SKM-1 (cell line): ENCODE measurements around the gene KLF7.

ENCODE experiments used
- DNase-seq: peaks from one replicate; lab custom pipeline; 2025; ENCODE audit not compliant: unreplicated experiment; lab: John Stamatoyannopoulos, UW

The KLF7 gene

GRCh38 chr2:207130958-207131521, 34.7 kb downstream of the KLF7 start:
- no peak for DNase-seq

DNA sequence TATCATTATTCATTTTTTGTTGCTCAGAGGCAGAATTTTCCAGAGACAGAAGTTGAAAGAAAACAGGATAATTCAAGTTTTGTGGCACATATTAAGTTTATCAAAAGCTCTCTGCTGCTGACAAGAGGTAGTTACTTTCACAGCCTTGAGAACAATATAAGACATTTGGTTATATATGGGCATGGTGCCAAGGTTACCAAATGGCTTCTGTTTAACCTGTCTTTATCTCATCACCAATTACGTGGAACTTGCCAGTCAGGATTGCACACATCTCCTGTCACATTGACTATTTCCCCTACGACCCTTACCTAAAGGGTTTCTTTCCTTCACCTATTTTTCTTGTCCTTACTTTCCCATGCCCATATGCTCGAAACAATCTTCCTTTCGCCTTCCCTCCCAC, 35.9 kb downstream of the KLF7 start:
- no peak for DNase-seq

- DNase-seq, result no peak
Observed at GRCh38 chr2:207128867-207129266, 36.9 kb downstream of the KLF7 start.

DNA sequence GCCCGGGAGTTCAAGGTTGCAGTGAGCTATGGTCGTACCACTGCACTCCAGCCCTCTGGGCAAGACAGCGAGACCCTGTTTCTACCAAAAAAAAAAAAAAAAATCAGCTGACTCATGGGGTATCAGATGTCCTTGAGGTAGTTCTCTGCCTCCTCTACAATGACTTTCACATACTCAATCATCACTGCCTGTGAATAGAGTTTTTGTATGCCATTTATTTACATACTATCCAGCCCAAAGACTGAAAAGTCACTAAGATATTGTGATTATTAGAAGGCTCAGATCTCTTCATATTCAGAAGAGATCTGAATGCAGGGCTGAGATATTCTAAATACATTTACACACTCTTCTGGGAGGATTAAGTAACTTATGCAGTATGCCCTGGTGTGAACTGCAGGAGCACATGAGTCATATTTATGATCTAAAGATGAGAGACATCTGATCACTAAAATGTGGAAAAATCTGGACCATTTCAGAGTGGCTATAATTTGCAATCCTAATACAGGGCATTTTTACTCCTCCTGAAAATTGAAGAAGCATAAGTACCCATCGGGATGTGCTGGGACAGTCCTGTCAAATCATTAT, 38.9 kb downstream of the KLF7 start:
- no peak for DNase-seq

DNA sequence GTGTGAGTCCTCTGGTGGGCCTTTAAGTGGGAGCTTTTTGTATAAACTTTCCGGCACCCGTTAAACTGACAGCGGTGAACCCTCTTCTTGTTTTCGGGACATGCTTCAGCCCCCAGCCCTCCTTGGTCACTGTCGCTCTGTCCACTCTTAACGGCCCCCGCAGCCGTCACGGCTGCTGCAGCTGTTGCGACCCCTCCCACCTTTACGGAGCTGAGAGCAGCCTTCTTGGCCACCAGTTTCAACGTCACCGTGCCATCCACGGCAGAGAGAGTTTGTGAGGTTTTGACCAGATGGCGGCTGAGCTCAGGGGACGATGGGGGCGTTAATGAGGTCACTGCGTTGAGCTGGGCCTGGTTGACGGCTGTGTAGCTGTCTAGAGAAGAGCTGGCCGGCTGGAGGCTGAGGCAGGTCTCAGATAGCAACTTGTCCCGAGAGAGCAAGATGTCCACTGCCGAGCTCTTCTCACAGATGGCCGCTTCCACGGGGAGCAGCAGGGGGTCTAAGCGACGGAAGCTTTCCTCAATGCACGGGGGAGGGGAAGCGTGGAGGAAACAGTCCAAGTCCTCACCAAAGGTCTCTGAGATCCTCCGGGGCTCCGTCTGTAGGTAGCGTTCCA, 41.9 kb downstream of the KLF7 start:
- no peak for DNase-seq

DNA sequence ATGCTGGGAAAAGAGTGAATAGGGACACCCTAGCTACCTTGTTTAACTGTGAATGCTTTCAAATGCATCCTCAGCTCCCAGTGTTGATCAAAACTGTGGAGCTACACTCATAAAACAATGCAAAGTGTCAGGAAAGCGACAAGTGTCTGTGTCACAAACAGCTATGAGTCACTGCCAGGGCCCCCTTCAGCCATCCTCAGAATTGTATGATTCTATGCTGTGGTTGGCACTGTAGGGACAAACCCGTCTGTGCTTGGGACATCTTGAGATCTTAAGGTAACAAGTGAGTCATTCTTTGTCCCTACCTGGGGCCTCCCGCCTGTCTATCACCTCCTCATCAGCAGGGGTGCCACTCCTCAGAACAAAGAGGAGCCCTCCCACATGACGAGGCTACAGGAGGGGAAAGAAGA, 42.4 kb downstream of the KLF7 start:
- no peak for DNase-seq

- no peak for DNase-seq
Observed at GRCh38 chr2:207122651-207123334, 43.0 kb downstream of the KLF7 start.

- DNase-seq, result no peak
Observed at GRCh38 chr2:207121784-207122183, 44.0 kb downstream of the KLF7 start.

DNA sequence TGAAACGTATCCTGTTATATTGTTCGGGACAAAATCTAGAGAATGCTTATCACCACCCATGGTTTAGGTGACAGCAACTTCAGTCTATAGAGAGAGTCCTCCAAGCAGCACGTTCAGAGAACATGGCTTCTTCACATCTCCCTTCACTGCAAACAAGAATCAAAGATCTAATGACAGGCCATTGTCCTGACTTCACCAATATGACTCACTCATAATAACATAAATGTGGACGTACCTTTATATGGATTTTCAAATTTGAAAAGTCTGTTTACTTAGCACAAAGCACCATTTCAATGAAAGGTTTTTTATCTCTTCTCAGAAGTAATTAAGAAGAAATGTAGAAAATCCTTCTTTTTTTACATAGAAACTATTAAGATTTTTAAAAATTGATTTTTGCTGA, 46.7 kb downstream of the KLF7 start:
- DNase-seq, result no peak

DNA sequence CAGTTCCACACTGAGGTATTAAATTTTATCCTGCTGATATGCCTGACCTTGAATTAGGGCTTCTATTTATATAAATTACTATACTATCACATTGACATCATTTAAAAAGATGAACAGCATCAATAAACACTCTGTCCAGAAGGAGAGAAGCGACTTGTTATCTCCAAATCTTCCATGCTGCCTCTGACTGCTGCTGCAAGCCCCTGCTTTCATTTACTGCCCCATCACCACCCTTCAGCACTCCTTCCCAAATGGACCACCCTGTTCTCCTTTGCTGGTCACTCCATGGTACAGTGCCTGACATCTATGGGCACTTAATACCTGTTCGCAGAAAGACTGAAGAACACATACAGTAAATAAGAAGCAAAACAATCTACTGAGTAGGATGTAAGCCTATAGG, 48.1 kb downstream of the KLF7 start:
- DNase-seq, result no peak

DNA sequence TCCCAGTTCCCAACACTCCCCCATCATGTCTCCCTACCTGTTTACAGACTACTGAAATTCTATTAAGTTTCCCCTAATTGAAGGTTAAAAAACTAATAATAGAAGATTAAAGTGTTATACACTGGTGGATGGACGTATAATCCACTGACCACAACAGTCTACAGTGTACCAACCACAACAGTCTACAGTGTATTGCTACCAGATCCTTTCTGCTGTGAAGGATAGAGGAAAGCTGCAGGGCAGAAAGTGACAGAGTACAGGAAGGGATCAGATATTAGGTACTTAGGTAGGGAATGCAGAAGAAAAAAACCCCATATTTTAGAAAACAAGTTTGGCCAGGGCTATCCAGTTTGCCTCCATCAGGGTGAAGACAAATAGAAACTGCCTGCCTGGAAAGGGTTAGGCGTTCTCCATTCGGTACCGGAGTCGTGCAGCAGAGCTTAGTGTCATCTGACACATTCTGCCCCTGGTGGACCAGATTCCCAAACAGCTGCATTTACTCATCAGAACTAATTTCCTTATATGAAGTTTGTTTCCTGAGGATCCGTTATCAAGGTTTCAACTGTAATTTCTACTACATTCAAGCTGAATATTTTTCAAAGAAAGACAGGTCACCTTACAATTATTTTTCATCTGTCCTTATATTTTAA, 49.9 kb downstream of the KLF7 start:
- no peak for DNase-seq

GRCh38 chr2:207113414-207113813, 52.3 kb downstream of the KLF7 start:
- no peak for DNase-seq

GRCh38 chr2:207112785-207113184, 53.0 kb downstream of the KLF7 start:
- DNase-seq, result no peak

DNA sequence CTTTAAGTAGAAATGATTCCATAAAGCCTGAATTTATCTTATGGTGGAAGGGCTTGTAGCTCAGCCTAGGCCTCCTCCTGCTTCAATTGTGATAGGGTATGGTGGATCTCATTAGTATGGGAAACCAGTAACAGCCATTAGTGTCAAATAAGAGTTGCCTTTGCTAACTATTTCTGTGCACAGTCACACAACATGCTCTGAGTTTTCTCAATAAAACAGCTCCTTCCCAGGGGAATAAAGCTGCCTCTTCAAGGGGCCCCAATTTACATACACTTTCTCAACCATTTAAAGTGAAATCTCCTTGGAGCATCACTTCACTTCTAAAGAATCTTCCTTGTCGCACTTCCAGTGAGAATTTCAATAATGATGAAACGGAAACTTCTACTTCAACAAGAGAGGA, 53.4 kb downstream of the KLF7 start:
- DNase-seq, result no peak

DNA sequence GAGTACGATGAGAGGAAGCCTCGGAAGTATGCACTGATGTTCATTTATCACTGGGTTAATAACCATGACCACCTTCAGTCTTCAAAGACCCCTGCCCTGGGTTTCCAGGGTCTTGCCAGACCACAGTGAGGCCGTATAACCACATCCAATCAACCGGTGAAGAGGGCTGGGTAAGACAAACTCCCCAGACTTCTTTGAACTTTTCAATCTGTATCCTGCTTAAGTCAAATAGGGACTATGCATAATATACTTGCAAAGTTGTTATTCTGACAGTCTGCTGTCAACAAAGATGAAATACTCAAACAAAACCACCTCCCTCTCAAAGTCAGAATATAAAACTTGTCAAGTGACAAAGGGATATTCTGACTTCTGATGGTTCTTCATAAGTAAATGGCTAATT, 54.0 kb downstream of the KLF7 start:
- no peak for DNase-seq

- no peak for DNase-seq
Observed at GRCh38 chr2:207110715-207111114, 55.0 kb downstream of the KLF7 start.

GRCh38 chr2:207110310-207110709, 55.4 kb downstream of the KLF7 start:
- no peak for DNase-seq

- DNase-seq, result no peak
Observed at GRCh38 chr2:207109768-207110167, 56.0 kb downstream of the KLF7 start.

DNA sequence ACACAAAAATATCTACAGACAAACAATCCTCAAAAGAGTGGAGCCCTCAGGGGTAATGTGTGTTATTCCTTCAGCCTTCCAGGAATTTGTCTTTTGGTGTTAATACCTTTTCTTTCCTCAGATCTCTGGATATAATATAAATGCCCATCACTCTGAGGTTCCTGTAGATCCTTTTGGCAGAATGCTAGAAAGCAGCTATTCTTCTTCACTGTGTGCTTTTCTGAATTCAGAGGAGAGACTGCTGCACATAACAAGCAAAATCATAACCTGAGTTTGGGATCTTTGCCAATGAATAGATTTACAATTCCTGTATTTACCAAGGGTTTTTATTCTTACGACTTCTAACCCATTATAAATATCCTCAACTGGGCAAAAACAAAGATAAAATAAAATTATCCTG, 57.3 kb downstream of the KLF7 start:
- no peak for DNase-seq

DNA sequence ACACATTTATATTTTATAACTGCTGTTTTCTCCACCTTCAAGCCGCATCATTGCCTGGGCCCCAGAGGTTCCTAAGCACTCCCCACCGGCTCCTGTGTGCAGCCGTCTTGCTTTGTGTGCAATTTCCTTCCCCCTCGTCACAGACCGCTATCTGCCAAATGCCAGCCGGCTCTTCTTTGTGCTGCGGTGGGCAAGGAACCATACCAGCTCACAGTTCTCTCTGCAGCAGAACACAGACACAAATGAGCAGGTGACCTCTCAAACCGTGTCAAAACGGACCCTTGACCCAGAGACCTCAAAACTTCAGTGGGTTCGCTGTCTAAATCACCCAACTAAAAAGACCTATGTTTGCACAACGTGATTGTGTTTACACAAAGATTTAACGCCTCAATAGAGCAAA, 58.2 kb downstream of the KLF7 start:
- DNase-seq, result no peak

GRCh38 chr2:207107131-207107530, 58.6 kb downstream of the KLF7 start:
- DNase-seq, result no peak

DNA sequence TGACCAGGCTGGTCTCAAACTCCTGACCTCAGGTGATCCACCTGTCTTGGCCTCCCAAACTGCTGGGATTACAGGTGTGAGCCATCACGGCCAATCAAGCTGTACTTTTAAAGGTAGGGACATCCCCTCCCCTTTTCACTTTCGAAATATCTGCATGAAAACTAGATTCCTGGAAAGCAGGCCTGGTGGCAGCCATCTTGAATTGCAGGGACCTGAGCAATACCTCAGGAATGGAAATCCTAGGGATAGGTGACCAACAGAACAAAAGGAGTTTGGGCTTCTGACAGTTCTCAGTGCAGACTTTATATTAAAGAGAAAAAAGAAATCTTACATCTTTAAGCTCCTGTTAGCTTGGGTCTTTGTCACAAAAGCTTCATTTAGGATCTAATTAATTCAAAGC, 62.6 kb downstream of the KLF7 start:
- no peak for DNase-seq
